ENCODE data around the gene ASPHD2.

ASPHD2 gene

DNA sequence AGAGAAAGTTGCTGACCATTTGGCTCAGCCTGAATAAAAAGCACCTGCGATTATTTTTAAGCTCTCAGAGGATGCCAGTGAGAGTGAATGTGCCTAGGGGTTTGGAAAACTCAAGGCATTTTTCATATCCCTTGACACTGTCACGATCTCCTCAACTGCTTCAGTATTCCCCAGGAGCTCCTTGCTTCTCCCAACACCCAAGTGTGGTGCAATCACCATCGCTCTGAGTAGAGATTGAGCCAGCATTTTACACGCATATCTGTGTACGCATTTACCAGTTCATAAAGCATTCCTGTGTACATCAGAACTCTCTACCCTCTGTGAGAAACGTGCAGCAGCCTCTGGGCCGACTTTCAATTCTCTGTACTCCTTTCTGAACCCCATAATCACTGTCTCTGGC is 56.0 kb downstream of the ASPHD2 start:
- H3K4me3 ChIP-seq (ENCODE audit: low read depth, low read length), result peak overlapping the region; percentile 94
- TF ChIP-seq, protein P1, sequence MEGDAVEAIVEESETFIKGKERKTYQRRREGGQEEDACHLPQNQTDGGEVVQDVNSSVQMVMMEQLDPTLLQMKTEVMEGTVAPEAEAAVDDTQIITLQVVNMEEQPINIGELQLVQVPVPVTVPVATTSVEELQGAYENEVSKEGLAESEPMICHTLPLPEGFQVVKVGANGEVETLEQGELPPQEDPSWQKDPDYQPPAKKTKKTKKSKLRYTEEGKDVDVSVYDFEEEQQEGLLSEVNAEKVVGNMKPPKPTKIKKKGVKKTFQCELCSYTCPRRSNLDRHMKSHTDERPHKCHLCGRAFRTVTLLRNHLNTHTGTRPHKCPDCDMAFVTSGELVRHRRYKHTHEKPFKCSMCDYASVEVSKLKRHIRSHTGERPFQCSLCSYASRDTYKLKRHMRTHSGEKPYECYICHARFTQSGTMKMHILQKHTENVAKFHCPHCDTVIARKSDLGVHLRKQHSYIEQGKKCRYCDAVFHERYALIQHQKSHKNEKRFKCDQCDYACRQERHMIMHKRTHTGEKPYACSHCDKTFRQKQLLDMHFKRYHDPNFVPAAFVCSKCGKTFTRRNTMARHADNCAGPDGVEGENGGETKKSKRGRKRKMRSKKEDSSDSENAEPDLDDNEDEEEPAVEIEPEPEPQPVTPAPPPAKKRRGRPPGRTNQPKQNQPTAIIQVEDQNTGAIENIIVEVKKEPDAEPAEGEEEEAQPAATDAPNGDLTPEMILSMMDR (IDR thresholded peaks at IDR 0.05; ENCODE audit: control insufficient read depth, extremely low read depth, insufficient read depth), result no peak
- no peak for DNase-seq (ENCODE audit: low read depth)

DNA sequence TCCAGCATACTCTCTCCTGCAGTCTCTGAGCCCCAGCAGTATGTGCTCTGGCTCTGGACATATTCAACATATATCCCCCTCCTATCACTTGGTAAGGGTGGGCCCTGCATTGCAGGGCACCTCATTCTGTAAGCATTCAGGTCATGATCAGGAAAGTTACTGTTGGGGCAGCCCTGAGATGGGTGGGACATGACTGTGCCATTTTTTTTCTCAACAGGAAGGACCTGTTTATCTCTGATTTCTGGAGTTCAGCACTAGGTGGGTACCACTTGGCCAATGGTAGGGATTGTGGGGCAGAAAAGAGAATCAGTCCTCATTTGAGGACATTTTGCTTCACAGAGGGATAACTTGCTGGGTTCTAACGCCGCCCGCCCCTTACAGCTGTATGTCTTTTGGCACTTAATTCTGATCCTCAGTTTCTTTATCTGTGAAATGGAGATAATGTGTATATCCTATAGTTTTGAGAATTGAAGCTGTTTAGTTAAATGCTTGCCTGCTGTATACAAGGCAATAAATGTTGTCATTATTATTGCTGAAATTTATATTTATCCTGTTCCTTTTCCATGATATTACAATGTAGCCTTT is 56.8 kb downstream of the ASPHD2 start:
- no peak overlapping the region for H3K4me3 ChIP-seq (ENCODE audit: low read depth, low read length)
- TF ChIP-seq, protein P1 (IDR thresholded peaks at IDR 0.05; ENCODE audit: control insufficient read depth, extremely low read depth, insufficient read depth), result no peak

DNA sequence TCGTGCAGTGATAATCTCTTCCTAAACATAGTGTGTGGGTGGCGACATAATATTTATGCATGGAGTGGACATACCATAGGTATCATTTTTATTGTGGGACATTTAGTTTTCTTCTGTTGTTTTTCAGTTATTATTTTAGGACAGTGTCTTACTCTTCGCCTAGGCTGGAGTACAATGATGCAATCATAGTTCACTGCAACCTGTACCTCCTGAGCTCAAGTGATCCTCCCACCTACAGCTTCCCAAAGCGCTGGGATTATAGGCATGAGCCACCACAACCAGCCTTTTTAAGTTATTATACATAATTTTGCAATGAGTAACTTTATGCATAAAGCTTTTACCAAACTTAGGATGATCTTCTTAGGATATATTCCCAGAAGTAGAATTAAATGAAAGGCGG is 57.3 kb downstream of the ASPHD2 start:
- TF ChIP-seq, protein P1 (IDR thresholded peaks at IDR 0.05; ENCODE audit: control insufficient read depth, extremely low read depth, insufficient read depth), result no peak
- no peak overlapping the region for H3K4me3 ChIP-seq (ENCODE audit: low read depth, low read length)
- DNase-seq (ENCODE audit: low read depth), result no peak

More for the DNA sequence above, 56.8 kb downstream of the ASPHD2 start:
- no peak for DNase-seq (ENCODE audit: low read depth)

DNA sequence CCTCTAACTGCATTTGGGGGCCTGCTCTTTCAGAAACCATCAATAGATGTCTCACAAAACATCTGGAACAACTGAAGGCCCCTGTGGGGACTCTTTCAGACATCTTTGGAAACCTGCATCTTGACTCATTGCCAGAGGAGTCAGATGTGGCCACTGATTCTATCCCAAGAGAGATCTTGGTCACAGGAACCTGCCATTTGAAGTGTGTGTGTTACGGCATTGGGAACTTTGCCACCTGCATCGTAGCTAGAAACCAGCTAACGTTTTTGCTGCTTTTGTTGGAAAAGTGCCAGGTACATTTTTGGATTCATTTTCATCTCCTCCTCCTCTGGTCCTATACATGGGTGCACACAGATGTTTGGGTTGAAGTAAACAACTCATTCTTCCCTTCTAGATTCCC is 58.9 kb downstream of the ASPHD2 start:
- H3K4me3 ChIP-seq (ENCODE audit: low read depth, low read length), result no peak overlapping the region
- DNase-seq (ENCODE audit: low read depth), result no peak
- TF ChIP-seq, protein P1 (IDR thresholded peaks at IDR 0.05; ENCODE audit: control insufficient read depth, extremely low read depth, insufficient read depth), result no peak

DNA sequence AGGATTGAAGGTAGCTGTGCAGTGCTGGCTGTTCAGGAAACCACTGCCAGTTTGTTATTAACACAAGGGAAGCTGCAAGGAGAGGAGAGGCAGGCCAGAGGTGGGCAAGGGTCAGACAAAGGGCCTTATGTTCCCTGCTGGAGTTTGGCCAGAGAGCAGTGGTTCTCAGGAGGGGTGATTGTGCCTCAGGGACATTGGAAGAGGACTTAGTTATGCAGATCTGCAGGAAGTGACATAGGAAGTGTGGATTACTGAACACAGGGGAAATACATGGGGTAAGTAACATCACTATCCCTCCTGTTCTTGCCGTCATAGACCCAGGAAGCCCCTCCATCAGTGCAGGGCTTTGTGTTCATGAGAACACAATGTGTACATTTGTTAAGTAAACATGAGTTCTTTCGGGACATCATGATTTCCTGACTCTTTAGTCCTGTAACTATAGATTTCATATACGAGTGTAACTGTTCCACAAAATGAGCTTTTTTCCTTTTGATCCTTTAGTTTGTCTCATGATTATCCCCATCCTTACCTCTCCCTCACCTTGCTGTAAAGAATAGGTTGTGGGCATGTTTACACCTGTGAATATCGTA is 60.5 kb downstream of the ASPHD2 start:
- no peak for DNase-seq (ENCODE audit: low read depth)
- TF ChIP-seq, protein P1 (IDR thresholded peaks at IDR 0.05; ENCODE audit: control insufficient read depth, extremely low read depth, insufficient read depth), result no peak
- no peak overlapping the region for H3K4me3 ChIP-seq (ENCODE audit: low read depth, low read length)

DNA sequence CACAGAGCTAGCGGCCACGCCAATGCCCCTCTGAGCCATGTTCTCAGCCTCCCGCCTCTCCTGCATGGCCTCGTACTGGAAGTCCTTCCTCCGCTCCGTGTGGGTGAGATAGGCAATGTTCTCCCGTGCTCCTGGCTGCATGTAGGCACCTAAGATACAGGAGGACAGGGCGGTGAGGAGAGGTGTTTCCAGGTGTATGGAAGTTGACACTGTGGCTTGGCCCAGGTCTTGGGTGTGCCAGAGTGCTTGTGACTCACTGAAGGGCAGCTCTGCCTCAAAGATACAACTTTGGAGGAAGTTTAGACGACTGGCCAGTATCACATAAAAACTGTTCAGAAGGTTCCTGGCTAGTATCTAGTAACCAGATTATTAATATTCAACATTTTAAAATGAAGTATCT is 63.2 kb downstream of the ASPHD2 start:
- TF ChIP-seq, protein P1 (IDR thresholded peaks at IDR 0.05; ENCODE audit: control insufficient read depth, extremely low read depth, insufficient read depth), result no peak
- no peak for DNase-seq (ENCODE audit: low read depth)
- no peak overlapping the region for H3K4me3 ChIP-seq (ENCODE audit: low read depth, low read length)

DNA sequence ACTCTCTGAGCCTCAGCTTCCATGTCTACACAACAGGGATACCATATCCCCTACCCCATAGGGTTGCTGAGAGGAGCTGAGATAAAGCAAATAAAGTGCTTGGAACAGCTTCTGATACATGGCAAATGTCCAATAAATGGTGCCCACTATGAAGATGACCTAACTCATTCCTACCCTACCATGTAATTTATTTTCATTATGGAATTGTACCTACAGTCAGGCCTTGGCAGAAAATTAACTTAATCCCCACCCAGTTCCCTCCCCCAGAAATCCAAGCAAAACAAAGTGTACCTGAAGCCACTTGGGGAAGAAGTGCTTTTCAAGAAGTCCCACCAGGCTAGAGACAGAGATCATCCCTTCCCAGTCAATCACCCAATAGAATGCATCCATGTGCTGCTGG is 65.4 kb downstream of the ASPHD2 start:
- no peak overlapping the region for H3K4me3 ChIP-seq (ENCODE audit: low read depth, low read length)
- no peak for DNase-seq (ENCODE audit: low read depth)
- TF ChIP-seq, protein P1 (IDR thresholded peaks at IDR 0.05; ENCODE audit: control insufficient read depth, extremely low read depth, insufficient read depth), result no peak

Measured in LNCaP clone FGC (cell line).